HFFc6 (cell line): Measurements from ENCODE around the gene STUM. TPM values are rescaled to one million over a fixed set of nuclear protein-coding genes. Genes with fewer than 3 reads are reported as not detected.

Experiments
- DNase-seq: peaks from one replicate; pipeline ENCODE4 v3.0.0-alpha.2; 2018
- H3K27ac Mint-ChIP-seq: 2 replicates; pipeline ENCODE4 v1.8.0; 2020; ENCODE audit warnings: mild to moderate bottlenecking, mixed read lengths
- H3K27me3 Mint-ChIP-seq: 2 replicates; pipeline ENCODE4 v1.8.0; 2021; ENCODE audit warnings: mild to moderate bottlenecking, moderate library complexity, mixed read lengths; ENCODE audit not compliant: insufficient read depth
- H3K36me3 Mint-ChIP-seq: 2 replicates; pipeline ENCODE4 v1.8.0; 2021; ENCODE audit warnings: low read depth, mixed read lengths
- H3K4me1 Mint-ChIP-seq: 2 replicates; pipeline ENCODE4 v1.8.0; 2020; ENCODE audit warnings: low read depth, mixed read lengths
- H3K4me3 Mint-ChIP-seq: 2 replicates; pipeline ENCODE4 v1.8.0; 2020; ENCODE audit warnings: mild to moderate bottlenecking, moderate library complexity, mixed read lengths
- H3K9me3 Mint-ChIP-seq: 2 replicates; pipeline ENCODE4 v1.8.0; 2020; ENCODE audit warnings: mild to moderate bottlenecking, mixed read lengths
- CTCF ChIP-seq: fragments of 200-600 bp; sonication (generic); IDR thresholded peaks from 2 replicates; pipeline ENCODE4 v1.5.0; 2021; ENCODE audit warnings: antibody characterized with exemption, mild to moderate bottlenecking
- total RNA-seq, 6 experiments: library from RNA; stranded (reverse); fragmentation: NEBNext Ultra II Directional; extraction: Animal tissue kit (Norgen Biotek cat#: 25700); gene quantifications; 2 replicates in 1 of 6; 3 replicates in 5 of 6; pipeline ENCODE4 v1.2.3, GENCODE V29; 2021

The STUM gene
- total RNA-seq, 6 experiments from 2014 or later, result not detected

- DNase-seq, result peak; percentile 25
- Mint-ChIP-seq H3K9me3 (no peaks in the 10 kb centered on the region), H3K27ac (no peak overlapping the region), H3K27me3 (peaks cover 3% of the 10 kb centered on the region), H3K4me1 (peaks cover 19% of the 10 kb centered on the region), H3K36me3 (no peaks in the 10 kb centered on the region), H3K4me3 (no peak overlapping the region)
- peak; percentile 65 for TF ChIP-seq CTCF
These were observed 101.2 kb downstream of the STUM start for GRCh38 chr1:226649780-226650179.

GRCh38 chr1:226650236-226650841 is 101.8 kb downstream of the STUM start:
- H3K36me3 Mint-ChIP-seq, result no peaks in the 10 kb centered on the region
- H3K9me3 Mint-ChIP-seq, result no peaks in the 10 kb centered on the region
- no peak for DNase-seq
- no peak for TF ChIP-seq CTCF
- peaks cover 19% of the 10 kb centered on the region for H3K4me1 Mint-ChIP-seq
- H3K27me3 Mint-ChIP-seq, result peaks cover 3% of the 10 kb centered on the region
- H3K27ac Mint-ChIP-seq, result no peak overlapping the region
- H3K4me3 Mint-ChIP-seq, result no peak overlapping the region

GRCh38 chr1:226651041-226651731 is 102.6 kb downstream of the STUM start:
- Mint-ChIP-seq H3K4me1 (peaks cover 12% of the 10 kb centered on the region), H3K27me3 (peaks cover 2% of the 10 kb centered on the region), H3K27ac (no peak overlapping the region), H3K4me3 (no peak overlapping the region), H3K36me3 (no peaks in the 10 kb centered on the region), H3K9me3 (no peaks in the 10 kb centered on the region)
- no peak for TF ChIP-seq CTCF
- DNase-seq, result no peak

GRCh38 chr1:226651732-226652105 is 103.2 kb downstream of the STUM start:
- no peak overlapping the region for H3K4me3 Mint-ChIP-seq
- no peak for TF ChIP-seq CTCF
- H3K4me1 Mint-ChIP-seq, result peaks cover 17% of the 10 kb centered on the region
- H3K9me3 Mint-ChIP-seq, result no peaks in the 10 kb centered on the region
- peaks cover 2% of the 10 kb centered on the region for H3K27me3 Mint-ChIP-seq
- H3K36me3 Mint-ChIP-seq, result no peaks in the 10 kb centered on the region
- H3K27ac Mint-ChIP-seq, result no peak overlapping the region
- DNase-seq, result no peak

GRCh38 chr1:226652613-226653012 is 104.0 kb downstream of the STUM start:
- no peak for DNase-seq
- H3K27ac Mint-ChIP-seq, result no peak overlapping the region
- H3K9me3 Mint-ChIP-seq, result no peaks in the 10 kb centered on the region
- no peak overlapping the region for H3K4me3 Mint-ChIP-seq
- no peaks in the 10 kb centered on the region for H3K36me3 Mint-ChIP-seq
- peaks cover 26% of the 10 kb centered on the region for H3K4me1 Mint-ChIP-seq
- TF ChIP-seq CTCF, result no peak
- H3K27me3 Mint-ChIP-seq, result peaks cover 2% of the 10 kb centered on the region
